ENCODE results near the gene STMND1.
A peak's percentile ranks its signal among the peaks of the same experiment; 100 is the strongest.
"Not testable (repeated sequence)": the region's sequence is repeated elsewhere in the genome, so short reads cannot be mapped to it uniquely, and the experiment has no call there.

The STMND1 gene

GRCh38 chr6:17101422-17102257 lies at the start of gene STMND1:
TSS of gene STMND1 (plus strand) at chr6:17102050. CDS start at chr6:17102258, 208 bp downstream.
- peak; percentile 23 to 59 for DNase-seq

DNA sequence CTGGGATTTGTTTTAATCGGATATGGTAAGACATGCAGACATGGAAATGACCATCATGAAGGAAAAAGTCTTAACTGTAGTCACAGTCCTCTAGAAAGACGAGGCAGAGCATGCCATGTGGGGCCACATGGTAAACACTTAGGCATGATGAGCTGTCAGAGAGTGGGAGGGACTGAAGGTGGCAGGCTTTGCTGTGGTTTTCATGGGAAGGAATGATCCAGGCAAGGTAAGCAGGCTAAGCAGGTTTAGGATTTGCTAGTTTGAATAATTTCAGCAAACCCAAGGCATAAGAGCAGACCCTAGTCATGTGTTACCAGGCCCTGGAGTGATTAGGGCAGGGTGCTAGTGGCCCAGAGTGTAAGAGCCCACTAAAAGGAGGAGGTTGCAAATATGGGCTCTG lies 47.2 kb upstream of the STMND1 start:
- no peak for DNase-seq

- no peak for DNase-seq
Observed at GRCh38 chr6:17057322-17057721, 44.5 kb upstream of the STMND1 start.

GRCh38 chr6:17058550-17058949 lies 43.3 kb upstream of the STMND1 start:
- DNase-seq, result no peak

- no peak for DNase-seq
Observed at GRCh38 chr6:17059022-17059421, 42.8 kb upstream of the STMND1 start.

GRCh38 chr6:17059850-17060249 lies 42.0 kb upstream of the STMND1 start:
- no peak for DNase-seq

GRCh38 chr6:17061097-17061496 lies 40.8 kb upstream of the STMND1 start:
- DNase-seq, result no peak

DNA sequence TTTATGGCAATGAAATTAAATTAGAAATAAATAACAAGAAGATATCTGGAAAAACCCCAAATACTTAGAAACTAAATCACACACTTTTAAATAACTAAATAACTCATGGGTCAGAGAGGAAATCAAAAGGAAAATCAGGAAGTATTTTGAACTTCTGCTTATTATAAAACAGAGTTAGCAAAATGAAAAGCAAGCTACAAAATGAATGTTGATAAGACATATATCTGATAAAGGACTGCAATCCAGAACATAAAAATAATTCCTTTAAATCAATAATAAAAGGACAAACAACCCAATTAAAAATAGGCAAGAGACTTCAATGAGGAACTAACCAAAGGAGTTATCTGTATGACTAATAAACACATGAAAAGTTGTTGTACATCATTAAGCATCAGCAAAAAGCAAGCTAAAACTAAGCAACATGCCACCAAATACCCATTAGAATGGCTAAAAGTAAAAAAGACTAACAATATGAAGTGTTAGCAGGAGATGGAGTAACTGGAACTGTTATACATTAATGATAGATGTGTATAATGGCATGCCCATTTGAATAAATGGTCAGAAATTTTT lies 38.9 kb upstream of the STMND1 start:
- no peak for DNase-seq

DNA sequence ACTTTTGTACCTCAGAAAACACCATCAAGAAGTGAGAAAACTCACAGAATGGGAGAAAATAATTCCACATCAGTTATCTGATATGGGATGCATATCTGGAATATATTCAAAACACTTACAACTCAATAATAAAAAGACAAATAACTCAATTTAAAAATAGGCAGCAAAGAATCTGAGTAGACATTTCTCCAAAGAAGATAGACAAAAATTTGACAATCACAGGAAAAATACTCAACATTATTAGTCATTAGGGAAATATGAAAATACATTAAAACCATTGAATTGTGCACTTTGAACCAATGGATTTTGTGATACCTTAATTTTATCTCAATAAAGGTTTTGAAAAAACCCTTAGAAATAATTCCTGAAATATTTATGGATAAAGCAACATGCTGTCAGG lies 36.9 kb upstream of the STMND1 start:
- no peak for DNase-seq

DNA sequence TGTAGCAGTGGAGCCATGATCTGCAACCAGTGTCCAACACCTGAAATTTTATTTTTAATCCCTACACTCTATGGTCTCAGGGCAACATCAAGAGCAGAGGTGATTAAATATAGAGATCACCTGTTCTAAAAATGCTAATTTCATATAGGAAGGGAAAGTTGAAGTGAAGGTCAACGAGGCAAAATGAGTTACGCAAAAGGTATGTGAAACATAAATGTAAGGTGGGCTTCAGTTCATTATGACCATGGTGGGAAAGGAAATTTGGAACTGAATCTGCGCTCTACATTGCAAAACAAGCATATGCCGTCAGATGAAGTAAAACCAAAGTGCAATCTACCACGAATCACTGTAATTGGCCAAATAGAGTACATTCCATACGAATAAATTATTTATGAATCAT lies 35.2 kb upstream of the STMND1 start:
- DNase-seq, result no peak

GRCh38 chr6:17068972-17069371 lies 32.9 kb upstream of the STMND1 start:
- DNase-seq, result not testable (repeated sequence)

GRCh38 chr6:17070400-17070799 lies 31.4 kb upstream of the STMND1 start:
- DNase-seq, result not testable (repeated sequence)

DNA sequence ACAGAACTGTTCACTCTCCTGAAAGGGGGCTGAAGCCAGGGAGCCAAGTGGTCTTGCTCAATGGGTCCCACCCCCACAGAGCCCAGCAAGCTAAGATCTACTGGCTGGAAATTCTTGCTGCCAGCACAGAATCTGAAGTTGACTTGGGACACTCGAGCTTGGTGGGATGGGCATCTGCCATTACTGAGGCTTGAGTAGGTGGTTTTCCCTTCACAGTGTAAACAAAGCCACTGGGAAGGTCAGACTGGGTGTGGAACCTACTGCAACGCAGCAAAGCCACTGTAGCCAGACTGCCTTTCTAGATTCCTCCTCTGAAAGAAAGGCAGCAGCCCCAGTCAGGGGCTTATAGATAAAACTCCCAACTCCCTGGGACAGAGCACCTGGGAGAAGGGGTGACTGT lies 28.3 kb upstream of the STMND1 start:
- DNase-seq, result not testable (repeated sequence)

DNA sequence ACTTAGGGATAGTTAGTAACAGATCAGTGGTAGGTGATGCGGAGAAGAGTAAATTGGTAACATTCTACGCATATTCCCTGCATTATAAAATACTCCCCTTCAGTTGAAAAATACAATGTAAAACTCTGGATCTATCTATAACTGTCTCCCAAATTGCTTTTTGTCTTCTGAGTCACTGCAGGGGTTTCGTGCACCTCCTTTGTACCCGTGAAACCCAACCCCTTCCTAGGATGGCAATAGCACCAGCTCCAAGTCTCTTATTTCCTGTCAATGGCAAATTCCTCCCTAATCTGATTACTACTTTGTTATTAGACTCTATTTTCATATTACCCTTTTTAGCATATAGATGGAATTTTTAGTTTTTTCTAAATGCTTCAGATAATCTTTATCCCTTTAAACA lies 20.6 kb upstream of the STMND1 start:
- DNase-seq, result no peak

DNA sequence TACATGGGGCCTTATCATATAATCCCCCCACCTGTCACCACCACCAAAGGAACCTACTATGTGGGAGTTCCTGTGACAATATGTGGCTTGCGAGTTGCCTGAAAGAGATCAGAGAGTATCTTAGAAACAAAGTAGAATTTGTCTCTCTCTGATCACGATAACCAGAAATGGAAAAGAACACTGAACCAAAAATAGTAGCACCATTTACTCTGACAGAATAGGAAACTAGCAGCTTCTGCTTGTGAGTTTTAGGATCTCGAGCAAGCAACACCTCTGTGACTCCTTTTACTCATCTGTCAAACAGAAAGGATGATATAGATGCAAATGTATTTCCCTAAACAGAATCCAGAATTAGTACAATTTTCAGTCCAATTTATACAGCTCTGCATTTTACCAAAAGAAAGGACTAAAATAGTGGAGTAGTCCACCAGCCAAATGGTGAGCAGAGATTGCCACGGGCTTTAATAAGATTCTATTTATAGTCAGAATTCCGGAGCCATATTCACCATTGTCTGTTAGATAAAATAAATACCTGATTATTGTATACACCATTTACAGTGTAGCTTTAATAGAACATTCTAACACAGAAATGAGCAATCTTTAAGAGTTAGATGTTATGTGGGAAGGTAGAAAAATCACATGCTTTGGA lies 19.9 kb upstream of the STMND1 start:
- DNase-seq, result no peak

GRCh38 chr6:17083397-17083796 lies 18.5 kb upstream of the STMND1 start:
- no peak for DNase-seq

DNA sequence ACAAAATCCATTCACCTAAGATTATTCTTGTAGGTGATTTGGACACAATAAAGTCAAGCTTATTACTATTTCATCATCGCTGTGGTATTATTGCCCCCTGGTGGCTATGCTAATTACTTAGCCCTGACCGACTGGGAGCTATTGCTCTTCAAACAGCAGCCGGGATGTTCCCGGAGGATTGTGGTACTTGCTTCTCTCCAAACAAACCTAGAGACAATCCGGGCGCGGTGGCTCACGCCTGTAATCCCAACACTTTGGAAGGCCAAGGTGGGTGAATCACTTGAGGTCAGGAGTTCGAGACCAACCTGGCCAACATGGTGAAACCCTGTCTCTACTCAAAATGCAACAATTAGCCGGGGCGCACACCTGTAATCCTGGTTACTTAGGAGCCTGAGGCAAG lies 15.4 kb upstream of the STMND1 start:
- peak; percentile 59 to 82 for DNase-seq

GRCh38 chr6:17088091-17088611 lies 13.7 kb upstream of the STMND1 start:
- no peak for DNase-seq

DNA sequence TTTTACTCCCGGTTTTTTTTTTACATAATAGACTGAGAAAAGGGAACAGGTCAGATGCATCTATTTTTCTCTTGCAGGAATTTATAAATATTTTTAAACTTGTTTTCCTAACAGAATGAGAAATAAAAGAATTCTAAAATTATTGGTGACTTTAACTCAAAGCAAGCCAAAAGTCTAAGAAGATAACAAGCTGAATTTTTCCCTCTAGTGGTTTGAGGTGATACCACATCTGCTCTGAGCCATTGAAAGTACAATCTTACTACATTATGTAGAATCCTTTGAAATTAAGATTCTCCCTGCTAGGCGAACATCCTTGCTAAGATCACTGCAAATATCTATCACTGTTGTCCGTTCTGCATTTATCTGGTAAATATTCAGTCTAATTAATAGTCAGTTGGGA lies 10.7 kb upstream of the STMND1 start:
- no peak for DNase-seq

GRCh38 chr6:17093686-17094085 lies 8.2 kb upstream of the STMND1 start:
- DNase-seq, result peak; percentile 51 to 76

- no peak for DNase-seq
Observed at GRCh38 chr6:17096096-17096495, 5.8 kb upstream of the STMND1 start.

GRCh38 chr6:17096652-17097051 lies 5.2 kb upstream of the STMND1 start:
- DNase-seq, result no peak

DNA sequence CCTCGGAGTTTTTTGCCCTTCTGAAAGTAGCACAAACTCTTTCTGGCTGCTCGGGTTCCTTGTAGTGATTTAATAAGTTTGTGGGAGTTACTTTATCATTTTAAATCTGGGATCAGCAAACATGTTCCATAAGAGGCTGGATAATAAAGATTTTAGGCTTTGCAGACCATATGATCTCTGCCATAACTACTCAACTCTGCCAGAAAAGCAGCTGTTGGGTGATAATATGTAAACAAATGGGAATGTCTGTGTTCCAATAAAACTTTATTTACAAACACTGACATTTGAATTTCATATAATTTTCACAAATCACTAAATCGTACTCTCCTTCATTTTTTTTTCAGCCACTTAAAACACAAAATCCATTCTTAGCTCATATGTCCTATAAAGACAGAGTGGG lies 3.9 kb upstream of the STMND1 start:
- DNase-seq, result peak in 1 of 2 experiments; percentile 58

GRCh38 chr6:17098538-17098937 lies 3.3 kb upstream of the STMND1 start:
- DNase-seq, result peak in 1 of 2 experiments; percentile 27

Data from NCI-H524 (cell line).